ENCODE data around the gene RANBP10. TPM values are rescaled to one million over a fixed set of nuclear protein-coding genes. Genes with fewer than 3 reads are reported as not detected.
A peak's percentile ranks its signal among the peaks of the same experiment; 100 is the strongest.

RANBP10 gene
- total and polyA plus RNA-seq, 2 of the 13 experiments (the other 11 are each of a cell fraction or from before 2014, with no cell fraction given): 9.2 to 22.7 TPM

DNA sequence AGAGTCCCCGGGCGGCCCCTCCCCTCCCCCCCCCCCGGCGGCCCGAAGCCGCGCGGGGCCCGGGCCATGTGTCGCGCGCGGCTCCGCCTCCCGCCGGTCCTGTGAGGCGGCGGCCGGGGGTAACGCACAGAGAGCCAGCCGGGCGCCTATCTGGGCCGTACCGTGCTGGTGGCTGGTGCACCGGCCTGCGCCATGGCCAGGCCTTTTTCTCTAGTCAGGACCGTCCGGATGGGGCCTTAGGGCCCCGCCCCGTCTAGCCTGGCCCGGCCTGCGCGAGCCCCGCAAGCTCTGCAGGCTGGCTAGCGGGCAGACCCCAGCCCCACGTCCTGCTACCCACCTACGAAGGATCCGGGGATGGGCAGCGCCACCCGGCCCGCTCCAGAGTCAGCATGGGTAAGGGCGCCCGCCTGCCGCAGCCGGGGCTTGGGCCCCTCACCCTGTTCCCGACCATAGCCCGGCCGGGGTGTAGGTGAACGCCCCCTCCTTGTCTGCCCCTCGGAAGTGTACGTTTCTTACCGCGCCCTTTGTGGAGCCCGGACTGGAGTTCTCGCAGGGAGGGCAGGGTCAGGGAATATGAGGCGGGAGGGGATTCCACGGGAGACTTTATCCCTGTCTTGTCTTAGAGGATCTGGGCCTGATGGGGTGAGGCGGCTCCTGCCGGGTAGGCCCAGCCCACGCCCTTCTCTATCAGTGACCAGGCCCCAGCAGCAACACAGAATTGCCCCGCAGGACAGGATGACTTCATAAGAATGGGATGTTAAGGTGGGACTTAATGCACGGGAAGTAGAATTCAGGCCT is 40.9 kb upstream of the RANBP10 start, which contains the start of gene CENPT (continued):
- TF ChIP-seq, protein P1, sequence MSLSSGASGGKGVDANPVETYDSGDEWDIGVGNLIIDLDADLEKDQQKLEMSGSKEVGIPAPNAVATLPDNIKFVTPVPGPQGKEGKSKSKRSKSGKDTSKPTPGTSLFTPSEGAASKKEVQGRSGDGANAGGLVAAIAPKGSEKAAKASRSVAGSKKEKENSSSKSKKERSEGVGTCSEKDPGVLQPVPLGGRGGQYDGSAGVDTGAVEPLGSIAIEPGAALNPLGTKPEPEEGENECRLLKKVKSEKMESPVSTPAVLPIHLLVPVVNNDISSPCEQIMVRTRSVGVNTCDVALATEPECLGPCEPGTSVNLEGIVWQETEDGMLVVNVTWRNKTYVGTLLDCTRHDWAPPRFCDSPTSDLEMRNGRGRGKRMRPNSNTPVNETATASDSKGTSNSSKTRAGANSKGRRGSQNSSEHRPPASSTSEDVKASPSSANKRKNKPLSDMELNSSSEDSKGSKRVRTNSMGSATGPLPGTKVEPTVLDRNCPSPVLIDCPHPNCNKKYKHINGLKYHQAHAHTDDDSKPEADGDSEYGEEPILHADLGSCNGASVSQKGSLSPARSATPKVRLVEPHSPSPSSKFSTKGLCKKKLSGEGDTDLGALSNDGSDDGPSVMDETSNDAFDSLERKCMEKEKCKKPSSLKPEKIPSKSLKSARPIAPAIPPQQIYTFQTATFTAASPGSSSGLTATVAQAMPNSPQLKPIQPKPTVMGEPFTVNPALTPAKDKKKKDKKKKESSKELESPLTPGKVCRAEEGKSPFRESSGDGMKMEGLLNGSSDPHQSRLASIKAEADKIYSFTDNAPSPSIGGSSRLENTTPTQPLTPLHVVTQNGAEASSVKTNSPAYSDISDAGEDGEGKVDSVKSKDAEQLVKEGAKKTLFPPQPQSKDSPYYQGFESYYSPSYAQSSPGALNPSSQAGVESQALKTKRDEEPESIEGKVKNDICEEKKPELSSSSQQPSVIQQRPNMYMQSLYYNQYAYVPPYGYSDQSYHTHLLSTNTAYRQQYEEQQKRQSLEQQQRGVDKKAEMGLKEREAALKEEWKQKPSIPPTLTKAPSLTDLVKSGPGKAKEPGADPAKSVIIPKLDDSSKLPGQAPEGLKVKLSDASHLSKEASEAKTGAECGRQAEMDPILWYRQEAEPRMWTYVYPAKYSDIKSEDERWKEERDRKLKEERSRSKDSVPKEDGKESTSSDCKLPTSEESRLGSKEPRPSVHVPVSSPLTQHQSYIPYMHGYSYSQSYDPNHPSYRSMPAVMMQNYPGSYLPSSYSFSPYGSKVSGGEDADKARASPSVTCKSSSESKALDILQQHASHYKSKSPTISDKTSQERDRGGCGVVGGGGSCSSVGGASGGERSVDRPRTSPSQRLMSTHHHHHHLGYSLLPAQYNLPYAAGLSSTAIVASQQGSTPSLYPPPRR (CRISPR knock-in tag; IDR thresholded peaks at IDR 0.05; ENCODE audit: borderline replicate concordance): no peak
- TF ChIP-seq ZFP37 (CRISPR knock-in tag; IDR thresholded peaks at IDR 0.05; ENCODE audit: borderline replicate concordance) (no peak), SPEN (CRISPR knock-in tag; IDR thresholded peaks at IDR 0.05; ENCODE audit: low read depth) (no peak), ZKSCAN5 (CRISPR knock-in tag; IDR thresholded peaks at IDR 0.05) (0 out of 2 replicates have a peak, but pooled peaks have one; percentile 24), CAMTA2 (CRISPR knock-in tag; IDR thresholded peaks at IDR 0.05; ENCODE audit: borderline replicate concordance) (no peak), NFE2 (CRISPR knock-in tag; IDR thresholded peaks at IDR 0.05) (no peak), CBX1 (IDR thresholded peaks at IDR 0.05; ENCODE audit: low read depth) (no peak), MEF2D (CRISPR knock-in tag; IDR thresholded peaks at IDR 0.05) (peak; percentile 56; the same call in 1 of the 2 replicates), PITX1 (CRISPR knock-in tag; IDR thresholded peaks at IDR 0.05) (no peak), ZNF143 (CRISPR knock-in tag; IDR thresholded peaks at IDR 0.05) (no peak), CC2D1A (CRISPR knock-in tag; IDR thresholded peaks at IDR 0.05) (0 out of 2 replicates have a peak, but pooled peaks have one; percentile 11), TEAD3 (CRISPR knock-in tag; optimal IDR thresholded peaks at IDR 0.05; ENCODE audit: borderline replicate concordance) (no peak), NBN (conservative IDR thresholded peaks at IDR 0.05) (no peak), RBM22 (optimal IDR thresholded peaks at IDR 0.05; ENCODE audit: low read length) (no peak), ZNF256 (CRISPR knock-in tag; conservative IDR thresholded peaks at IDR 0.05) (no peak), BHLHE40 (IDR thresholded peaks at IDR 0.05; ENCODE audit: low read length) (no peak), HNF4G (IDR thresholded peaks at IDR 0.05; ENCODE audit: borderline replicate concordance, low read depth, low read length) (no peak), HNF4G (CRISPR knock-in tag; IDR thresholded peaks at IDR 0.05; ENCODE audit: borderline replicate concordance, low read depth) (no peak)
- TF ChIP-seq, protein P2, sequence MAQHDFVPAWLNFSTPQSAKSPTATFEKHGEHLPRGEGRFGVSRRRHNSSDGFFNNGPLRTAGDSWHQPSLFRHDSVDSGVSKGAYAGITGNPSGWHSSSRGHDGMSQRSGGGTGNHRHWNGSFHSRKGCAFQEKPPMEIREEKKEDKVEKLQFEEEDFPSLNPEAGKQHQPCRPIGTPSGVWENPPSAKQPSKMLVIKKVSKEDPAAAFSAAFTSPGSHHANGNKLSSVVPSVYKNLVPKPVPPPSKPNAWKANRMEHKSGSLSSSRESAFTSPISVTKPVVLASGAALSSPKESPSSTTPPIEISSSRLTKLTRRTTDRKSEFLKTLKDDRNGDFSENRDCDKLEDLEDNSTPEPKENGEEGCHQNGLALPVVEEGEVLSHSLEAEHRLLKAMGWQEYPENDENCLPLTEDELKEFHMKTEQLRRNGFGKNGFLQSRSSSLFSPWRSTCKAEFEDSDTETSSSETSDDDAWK (CRISPR knock-in tag; IDR thresholded peaks at IDR 0.05): no peak
- TF ChIP-seq, protein P3, sequence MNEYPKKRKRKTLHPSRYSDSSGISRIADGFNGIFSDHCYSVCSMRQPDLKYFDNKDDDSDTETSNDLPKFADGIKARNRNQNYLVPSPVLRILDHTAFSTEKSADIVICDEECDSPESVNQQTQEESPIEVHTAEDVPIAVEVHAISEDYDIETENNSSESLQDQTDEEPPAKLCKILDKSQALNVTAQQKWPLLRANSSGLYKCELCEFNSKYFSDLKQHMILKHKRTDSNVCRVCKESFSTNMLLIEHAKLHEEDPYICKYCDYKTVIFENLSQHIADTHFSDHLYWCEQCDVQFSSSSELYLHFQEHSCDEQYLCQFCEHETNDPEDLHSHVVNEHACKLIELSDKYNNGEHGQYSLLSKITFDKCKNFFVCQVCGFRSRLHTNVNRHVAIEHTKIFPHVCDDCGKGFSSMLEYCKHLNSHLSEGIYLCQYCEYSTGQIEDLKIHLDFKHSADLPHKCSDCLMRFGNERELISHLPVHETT (CRISPR knock-in tag; conservative IDR thresholded peaks at IDR 0.05): no peak
- TF ChIP-seq, protein P4, sequence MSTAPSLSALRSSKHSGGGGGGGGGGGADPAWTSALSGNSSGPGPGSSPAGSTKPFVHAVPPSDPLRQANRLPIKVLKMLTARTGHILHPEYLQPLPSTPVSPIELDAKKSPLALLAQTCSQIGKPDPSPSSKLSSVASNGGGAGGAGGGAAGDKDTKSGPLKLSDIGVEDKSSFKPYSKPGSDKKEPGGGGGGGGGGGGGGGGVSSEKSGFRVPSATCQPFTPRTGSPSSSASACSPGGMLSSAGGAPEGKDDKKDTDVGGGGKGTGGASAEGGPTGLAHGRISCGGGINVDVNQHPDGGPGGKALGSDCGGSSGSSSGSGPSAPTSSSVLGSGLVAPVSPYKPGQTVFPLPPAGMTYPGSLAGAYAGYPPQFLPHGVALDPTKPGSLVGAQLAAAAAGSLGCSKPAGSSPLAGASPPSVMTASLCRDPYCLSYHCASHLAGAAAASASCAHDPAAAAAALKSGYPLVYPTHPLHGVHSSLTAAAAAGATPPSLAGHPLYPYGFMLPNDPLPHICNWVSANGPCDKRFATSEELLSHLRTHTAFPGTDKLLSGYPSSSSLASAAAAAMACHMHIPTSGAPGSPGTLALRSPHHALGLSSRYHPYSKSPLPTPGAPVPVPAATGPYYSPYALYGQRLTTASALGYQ (CRISPR knock-in tag; IDR thresholded peaks at IDR 0.05): no peak

Data from HepG2 (cell line).